ENCODE results near the gene GMNN.

The GMNN gene

DNA sequence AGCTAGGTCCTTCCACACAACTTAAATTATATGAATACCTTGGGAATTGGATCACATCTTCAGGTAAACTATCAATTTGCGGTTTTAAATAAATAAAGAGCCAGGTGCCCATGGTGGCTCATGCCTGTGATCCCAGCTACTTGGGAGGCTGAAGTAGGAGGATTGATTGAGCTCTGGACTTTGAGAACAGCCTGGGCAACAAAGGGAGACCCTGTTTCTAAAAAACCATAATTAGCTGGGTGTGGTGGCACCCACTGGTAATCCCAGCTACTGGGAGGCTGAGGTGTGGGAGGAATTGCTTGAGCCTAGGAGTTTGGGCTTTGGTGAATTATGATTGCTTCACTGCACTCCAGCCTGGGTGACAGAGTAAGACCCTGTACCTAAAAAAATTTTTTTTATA, 3.4 kb downstream of the GMNN start:
- TF ChIP-seq, protein P1, sequence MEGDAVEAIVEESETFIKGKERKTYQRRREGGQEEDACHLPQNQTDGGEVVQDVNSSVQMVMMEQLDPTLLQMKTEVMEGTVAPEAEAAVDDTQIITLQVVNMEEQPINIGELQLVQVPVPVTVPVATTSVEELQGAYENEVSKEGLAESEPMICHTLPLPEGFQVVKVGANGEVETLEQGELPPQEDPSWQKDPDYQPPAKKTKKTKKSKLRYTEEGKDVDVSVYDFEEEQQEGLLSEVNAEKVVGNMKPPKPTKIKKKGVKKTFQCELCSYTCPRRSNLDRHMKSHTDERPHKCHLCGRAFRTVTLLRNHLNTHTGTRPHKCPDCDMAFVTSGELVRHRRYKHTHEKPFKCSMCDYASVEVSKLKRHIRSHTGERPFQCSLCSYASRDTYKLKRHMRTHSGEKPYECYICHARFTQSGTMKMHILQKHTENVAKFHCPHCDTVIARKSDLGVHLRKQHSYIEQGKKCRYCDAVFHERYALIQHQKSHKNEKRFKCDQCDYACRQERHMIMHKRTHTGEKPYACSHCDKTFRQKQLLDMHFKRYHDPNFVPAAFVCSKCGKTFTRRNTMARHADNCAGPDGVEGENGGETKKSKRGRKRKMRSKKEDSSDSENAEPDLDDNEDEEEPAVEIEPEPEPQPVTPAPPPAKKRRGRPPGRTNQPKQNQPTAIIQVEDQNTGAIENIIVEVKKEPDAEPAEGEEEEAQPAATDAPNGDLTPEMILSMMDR (IDR thresholded peaks at IDR 0.05; ENCODE audit: borderline replicate concordance, insufficient read depth, low read depth, low read length), result no peak
- no peak overlapping the region for H3K4me3 ChIP-seq (ENCODE audit: low read depth, low read length)

DNA sequence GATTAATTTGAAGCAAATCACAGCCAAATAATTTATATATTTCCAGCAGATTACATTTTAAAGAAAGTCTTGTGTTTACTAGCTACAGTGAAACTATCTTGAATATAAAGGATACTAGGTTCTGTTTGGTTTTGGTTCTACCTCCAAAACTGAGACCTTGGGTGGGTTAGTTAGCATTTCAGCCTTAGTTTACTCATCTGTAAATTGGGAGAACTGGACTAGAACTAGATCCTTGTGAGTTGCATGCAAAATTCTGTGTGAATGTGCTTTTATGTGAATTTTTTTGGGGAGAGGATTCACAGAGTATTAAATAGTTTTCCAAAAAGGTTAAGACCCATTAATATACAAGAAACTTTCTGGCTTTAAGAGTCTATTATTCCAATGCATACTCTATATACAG, 4.1 kb downstream of the GMNN start:
- no peak overlapping the region for H3K4me3 ChIP-seq (ENCODE audit: low read depth, low read length)
- TF ChIP-seq, protein P1 (IDR thresholded peaks at IDR 0.05; ENCODE audit: borderline replicate concordance, insufficient read depth, low read depth, low read length), result no peak

DNA sequence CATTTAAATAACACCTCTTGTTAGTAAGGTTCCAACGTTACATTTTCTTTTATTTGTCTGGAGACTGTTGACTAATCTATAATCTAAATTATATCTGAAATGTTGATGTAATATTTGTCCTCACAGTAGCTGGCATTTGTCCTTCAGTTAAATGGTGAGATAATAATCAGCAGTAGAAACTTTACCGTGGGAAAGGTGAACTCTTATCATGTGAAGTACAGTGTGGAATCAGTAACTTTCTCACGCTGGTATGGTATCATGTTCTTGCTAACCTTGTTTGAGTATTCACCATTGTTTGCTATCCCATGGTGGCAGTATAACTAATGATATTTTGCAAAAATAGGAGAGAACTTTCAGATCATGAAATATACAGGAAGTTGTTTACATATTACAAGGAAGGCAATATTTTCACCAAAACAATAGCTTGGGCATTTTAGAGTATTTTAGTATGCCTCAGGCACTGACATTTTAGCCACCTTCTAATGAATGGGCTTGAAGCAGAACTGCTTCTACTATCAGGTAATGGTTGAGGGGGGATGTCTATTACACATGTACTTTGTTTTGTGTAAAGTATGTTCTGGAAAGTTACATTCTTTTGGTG, 4.8 kb downstream of the GMNN start:
- TF ChIP-seq, protein P1 (IDR thresholded peaks at IDR 0.05; ENCODE audit: borderline replicate concordance, insufficient read depth, low read depth, low read length), result no peak
- no peak overlapping the region for H3K4me3 ChIP-seq (ENCODE audit: low read depth, low read length)

DNA sequence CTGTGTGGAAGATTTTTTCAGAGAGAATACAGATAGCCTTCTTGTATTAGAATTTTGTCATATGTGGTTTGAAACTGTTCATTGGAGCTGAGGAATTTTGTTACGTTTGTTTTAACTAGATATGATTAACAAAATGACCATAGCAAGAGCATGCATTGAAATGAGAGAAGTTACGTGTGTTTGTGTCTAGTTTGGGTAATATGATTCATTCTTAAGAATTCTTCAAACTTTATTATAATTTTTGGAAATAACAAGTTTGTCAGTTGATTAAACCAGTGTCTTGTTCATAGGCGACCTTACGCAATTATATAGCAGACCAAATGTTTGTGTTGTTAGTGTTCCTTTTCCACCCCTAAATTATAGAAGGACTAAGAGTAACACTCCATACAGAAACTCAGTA, 5.5 kb downstream of the GMNN start:
- H3K4me3 ChIP-seq (ENCODE audit: low read depth, low read length), result no peak overlapping the region
- TF ChIP-seq, protein P1 (IDR thresholded peaks at IDR 0.05; ENCODE audit: borderline replicate concordance, insufficient read depth, low read depth, low read length), result no peak

DNA sequence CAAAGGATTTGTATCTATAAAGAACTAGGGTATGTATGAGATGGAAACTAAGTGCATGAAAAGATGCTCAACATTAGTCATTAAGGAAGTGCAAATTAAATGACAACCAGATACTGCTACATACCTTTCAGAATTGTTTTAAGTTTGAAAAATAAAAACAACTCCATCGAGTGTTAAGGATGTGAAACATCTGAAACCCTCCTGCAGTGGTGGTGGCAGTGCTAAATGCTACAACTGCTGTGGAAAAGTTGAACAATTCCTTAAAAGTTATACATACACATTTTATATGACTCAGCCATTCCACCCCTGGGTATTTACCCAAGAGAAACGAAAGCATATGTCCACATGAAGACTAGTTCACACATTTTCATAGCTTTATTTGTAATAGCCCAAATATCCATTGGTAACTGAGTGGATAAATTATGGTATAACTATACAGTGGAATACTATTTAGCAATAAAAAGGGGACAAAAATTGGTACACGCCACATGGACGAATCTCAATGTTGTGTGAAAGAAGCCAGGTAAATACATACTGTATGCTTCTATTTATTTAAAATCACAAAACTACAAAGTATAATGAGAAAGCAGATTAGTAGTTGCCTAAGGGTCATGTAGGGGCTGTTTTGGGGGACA, 13.4 kb downstream of the GMNN start:
- no peak overlapping the region for H3K4me3 ChIP-seq (ENCODE audit: low read depth, low read length)
- TF ChIP-seq, protein P1 (IDR thresholded peaks at IDR 0.05; ENCODE audit: borderline replicate concordance, insufficient read depth, low read depth, low read length), result no peak

DNA sequence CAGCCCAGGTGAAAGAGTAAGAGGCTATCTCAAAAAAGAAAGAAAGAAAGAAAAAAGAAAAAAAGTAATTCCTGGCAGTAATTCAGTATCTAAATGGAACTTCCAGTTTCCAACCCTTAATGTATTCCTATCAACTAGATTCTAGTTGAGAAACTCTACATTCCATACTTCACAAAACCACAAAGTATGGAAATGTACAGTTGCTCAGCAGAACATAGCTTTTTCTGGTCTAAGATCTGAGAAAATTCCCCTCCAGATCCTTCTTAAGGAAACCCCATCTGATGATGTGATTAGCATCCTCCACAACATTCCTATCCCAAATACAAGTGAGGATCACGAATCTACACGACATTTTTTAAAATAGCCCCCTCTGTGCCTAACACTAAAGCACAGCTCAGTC, 20.4 kb downstream of the GMNN start:
- H3K4me3 ChIP-seq (ENCODE audit: low read depth, low read length), result no peak overlapping the region

More for the DNA sequence above, 20.4 kb downstream of the GMNN start:
- TF ChIP-seq, protein P1 (IDR thresholded peaks at IDR 0.05; ENCODE audit: borderline replicate concordance, insufficient read depth, low read depth, low read length), result no peak

All from GM12875 (cell line).